GM18508 (cell line): Measurements from ENCODE around the gene KIF18B.

ENCODE experiments used
- ATAC-seq: cut with Tn5 transposase; IDR thresholded peaks from one replicate; pipeline ENCODE4 v1.9.1; 2021; ENCODE audit warnings: moderate number of reproducible peaks; ENCODE audit not compliant: insufficient read depth, unreplicated experiment

Gene KIF18B

GRCh38 chr17:44941712-44942331, 5.8 kb downstream of the KIF18B start:
- ATAC-seq = no peak

- no peak for ATAC-seq
Observed at GRCh38 chr17:44940768-44941167, 6.8 kb downstream of the KIF18B start.

GRCh38 chr17:44940317-44940716, 7.3 kb downstream of the KIF18B start:
- no peak for ATAC-seq

DNA sequence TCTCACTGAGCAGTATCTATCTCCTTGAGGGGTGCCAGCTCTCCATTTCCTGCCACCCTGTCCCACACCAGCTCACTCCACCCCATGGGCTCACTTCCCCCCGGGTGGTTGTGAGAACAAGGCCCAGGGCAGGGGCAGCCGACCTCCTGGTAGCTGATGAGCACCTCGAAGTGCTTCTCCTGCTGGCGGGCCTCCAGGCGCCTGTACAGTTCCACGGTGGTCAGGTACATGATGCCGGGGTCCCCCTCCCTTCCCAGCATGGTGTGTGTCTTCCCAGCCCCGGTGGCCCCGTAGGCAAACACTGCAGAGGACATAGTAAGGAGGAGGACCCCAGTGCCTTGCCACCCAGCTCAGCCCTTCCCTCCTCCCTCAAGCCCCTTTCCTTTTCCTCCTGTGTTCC, 12.5 kb downstream of the KIF18B start:
- no peak for ATAC-seq

DNA sequence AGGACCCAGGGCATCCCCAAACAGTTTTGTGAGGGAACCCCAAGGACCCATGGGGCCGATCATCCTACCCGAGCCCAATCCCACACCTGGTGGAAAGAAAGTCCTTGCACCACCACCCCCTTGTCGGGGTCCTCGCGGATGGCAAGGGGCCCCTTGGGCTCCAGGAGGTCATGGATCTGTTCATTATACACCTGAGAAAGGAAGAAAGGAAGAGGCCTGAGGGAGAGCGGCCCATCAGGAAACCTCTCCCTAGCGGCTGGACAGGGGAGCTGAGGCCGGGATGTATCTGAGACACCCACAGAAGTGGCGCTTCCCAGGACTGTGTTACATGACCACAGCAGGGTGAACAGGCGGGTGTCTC, 12.8 kb downstream of the KIF18B start:
- ATAC-seq = no peak

DNA sequence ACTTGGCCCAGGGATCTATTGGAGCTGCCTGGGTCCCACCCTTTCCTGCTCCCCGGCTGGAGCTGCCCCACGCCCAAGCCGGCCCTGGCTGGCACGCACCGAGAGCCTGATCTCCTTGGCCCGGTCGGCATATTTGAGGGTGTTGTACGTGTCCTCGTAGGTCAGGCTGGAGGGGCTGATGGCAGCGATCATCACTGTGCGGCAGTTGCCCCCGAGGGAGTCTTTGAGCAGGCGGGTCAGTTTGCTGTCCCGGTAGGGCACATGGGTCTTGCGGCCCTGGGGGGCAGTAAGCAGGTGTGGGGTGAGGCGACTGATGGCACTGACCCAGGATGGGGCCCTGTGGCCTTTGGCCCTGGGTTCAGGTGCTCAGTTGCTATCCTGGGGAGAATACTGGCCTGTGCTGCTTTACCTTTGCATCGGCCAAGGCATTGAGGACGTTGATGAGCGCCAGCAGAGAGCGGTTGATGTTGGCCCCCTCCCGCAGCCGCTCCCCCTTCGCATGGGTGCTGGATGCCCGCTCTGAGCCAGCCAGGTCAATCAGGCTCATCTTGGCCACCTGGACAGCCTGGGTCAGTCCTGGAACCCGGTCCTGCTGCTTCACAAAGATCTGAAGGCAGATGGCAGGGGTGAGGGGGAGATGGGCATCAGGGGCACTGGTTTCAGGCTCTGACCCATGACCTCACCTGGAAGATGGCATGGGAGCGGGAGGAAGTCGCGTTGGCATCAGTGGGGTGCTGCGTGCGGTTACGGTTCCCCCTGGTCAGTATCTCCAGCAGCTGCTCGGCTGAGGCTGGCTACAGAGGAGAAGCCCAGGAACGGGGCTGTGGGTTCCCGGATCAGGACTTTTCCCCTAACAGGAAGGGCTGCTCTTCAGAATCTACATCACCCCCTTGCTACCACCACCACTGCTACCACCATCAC, 13.5 kb downstream of the KIF18B start:
- no peak for ATAC-seq

DNA sequence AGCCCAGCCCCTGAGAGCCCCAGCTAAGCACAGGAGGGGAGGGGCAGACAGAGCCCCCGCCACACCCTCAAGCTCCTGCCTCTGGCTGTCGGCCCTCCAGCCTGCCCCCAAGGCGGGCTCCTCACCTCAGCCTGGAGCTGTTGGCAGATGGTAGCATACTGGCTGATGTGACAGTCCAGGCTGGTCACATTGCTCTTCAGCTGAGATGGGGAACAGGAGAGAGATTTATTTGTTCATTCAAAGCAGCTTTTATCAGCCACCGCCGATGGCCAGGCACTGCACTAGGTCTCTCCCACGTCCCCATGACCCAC, 14.8 kb downstream of the KIF18B start:
- no peak for ATAC-seq

- no peak for ATAC-seq
Observed at GRCh38 chr17:44932096-44932786, 15.3 kb downstream of the KIF18B start.

DNA sequence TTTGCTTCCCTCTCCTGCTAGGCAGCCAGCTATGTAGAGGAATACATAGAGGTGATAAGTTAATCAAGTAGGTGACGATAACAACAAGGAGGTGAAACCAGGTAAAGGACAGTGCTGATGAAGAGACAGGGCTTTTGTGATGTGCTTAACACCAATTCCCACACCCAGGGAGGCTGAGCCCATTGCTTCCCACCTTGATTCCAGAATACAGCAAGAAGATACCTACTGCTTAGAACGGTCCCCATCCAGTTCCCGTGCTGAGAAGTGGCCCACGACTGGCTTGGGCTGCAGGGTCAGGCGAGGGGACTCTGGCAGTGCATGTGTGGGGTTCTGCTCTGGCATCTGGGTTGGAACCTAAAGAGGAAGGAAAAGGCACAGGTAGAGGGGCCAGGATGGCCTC, 16.2 kb downstream of the KIF18B start:
- no peak for ATAC-seq

DNA sequence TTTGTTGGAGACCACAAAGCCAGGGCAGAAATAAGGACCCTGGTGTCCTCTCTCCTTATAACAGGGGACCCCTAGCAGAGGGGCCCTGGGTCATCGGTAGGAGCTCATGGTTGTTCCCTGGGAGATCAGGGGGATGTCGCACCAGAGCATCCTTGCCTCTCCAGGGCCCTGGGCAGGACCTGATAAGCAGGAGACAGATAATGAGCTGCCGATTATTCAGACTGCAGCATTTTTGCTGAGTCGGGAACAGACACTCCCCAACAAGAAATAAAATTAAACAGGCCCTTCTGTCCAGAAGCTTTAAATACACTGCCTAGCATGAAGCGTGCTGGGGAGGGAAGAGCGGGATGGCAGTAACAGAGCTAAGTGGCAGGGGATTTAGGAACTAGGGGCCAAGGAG, 16.9 kb downstream of the KIF18B start:
- no peak for ATAC-seq

DNA sequence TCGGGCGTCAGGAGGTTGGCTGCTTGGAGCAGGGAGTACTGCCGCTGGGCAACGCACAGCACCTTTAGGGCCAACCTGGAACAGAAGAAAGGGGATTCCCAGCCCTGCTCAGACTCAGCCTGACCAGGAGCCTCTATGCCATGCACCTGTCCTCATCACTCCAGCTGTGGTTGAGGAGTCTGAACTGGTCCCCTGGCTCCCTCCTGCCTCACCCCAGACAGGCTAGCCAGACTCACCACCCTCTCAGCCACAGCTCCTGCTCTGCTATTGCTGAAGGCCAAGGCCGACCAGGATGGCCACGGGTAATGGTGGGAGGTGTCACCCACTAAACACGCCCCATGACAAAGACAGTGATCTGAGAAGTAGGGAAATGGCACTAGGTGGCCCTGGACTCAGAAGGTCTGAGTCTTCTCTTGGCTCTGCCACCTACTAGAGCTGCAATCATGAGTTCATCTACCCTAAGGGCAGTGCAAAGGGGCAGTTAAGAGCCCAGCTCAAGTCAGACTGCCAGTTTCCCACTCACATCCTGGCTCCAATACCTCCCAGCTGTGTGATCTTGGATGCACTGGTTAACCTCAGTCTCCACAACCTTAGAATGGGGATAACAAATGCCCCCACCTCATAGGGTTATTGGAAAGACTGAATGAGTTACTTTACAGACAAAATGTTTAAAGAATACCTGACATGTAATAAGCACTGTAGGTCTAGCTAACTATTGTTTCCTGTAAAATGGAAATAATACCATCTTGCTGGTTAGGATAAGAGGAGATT, 18.4 kb downstream of the KIF18B start:
- ATAC-seq = no peak

GRCh38 chr17:44928136-44928535, 19.4 kb downstream of the KIF18B start:
- no peak for ATAC-seq

GRCh38 chr17:44927696-44928095, 19.9 kb downstream of the KIF18B start:
- no peak for ATAC-seq

DNA sequence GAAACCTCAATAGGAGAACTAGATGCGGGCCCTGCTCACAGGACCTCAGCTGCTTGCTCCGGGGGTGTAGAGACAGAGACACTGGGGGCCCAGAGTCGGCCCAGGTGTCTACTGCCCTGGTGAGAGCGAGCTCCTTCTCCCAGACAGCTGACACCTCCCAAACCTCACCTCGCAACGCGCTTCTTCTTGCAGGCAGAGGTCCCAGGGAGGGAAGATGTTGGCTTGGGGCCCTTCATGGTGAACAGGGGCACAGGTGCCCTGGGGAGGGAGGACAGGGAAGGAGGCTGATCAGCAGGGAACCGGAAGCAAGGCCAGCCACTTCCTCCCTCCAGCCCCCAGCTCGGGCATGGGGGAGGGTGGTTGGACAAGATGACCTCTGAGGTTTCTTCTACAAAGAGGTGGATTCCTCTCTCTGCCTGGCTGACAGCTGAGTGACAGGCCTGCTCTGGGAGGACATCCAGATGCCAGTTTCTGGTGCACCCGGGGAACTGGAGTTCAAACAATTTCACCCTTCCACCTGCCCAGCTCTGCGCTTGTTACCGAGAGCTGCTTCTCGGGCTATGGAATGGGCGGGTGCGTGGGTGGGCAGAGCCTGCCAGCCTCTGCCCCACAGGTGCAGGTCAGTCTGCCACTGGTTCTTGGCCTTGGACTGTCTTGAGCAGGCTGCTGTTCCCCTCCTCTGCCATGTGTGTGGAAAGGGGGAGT, 20.6 kb downstream of the KIF18B start:
- no peak for ATAC-seq

- ATAC-seq = no peak
Observed at GRCh38 chr17:44925731-44926697, 21.6 kb downstream of the KIF18B start.

- ATAC-seq = no peak
Observed at GRCh38 chr17:44924107-44924544, 23.4 kb downstream of the KIF18B start.

DNA sequence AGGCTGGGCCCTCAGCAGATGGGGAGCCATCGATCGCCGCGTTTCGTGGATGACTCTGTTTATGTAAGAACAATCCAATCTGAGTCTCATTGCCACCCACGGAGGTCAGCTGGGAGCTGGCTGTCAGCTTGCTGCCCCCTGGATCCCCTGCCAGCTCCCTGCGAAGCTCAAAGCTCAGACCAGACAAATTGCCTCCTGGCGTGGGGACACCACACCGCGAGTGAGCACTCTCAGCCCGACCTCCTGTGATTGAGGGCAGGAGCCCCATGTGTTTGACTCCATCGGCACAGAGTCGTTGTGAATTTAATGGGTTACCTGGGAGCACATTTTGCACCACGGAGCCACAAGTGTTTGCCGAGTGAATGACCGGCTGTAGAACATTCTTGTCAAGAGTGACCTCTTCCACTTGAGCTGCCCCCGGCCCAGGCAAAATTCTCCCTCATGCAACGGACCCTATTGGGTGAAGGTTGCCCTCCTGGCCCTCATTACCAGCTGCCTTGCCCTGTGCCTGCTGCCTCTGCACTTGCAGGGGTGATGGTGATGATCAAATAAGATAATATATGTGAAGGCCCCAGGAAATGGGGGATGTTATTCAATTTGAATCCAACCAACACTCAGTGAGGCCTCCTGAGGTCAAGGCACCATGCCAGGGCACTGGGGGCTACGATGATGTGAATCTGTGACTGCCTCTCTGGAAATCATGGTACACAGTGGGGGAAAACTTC, 24.7 kb downstream of the KIF18B start:
- no peak for ATAC-seq

DNA sequence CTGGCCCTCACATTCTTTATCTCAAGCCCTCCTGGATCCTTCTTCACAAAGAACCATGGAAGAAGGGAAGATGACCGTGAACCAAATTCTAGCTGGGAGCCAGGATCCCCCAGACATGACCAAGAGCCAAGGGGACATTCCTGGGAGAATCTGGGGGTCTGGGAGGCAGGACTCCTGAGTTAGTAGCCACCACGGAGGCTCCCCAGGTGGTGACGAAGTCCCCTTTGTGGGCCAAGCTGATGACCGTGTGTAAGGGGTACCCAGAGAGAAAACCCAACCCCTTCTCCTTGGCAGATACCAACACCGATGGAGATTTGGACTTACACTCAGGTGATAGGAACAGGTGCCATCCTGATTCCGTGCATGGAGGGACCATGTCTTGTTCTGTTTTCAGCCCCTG, 25.4 kb downstream of the KIF18B start:
- ATAC-seq = no peak
